HepG2 (cell line): ENCODE results near the gene EARS2. TPM values are rescaled to one million over a fixed set of nuclear protein-coding genes. Genes with fewer than 3 reads are reported as not detected.

Experiments used
- ARID2 ChIP-seq: sonication (generic); formaldehyde crosslinking; IDR thresholded peaks from 2 replicates; pipeline ENCODE4 v1.8.1; 2022; ENCODE audit warnings: mild to moderate bottlenecking, missing genetic modification reagents, borderline replicate concordance
- CHCHD3 ChIP-seq: sonication (generic); formaldehyde crosslinking; IDR thresholded peaks from 2 replicates; pipeline ENCODE4 v1.8.0; 2022; ENCODE audit warnings: mild to moderate bottlenecking, missing genetic modification reagents, moderate library complexity
- JDP2 ChIP-seq: sonication (generic); formaldehyde crosslinking; IDR thresholded peaks from 2 replicates; pipeline ENCODE4 v1.8.1; 2022; ENCODE audit warnings: missing genetic modification reagents, borderline replicate concordance
- KDM5A ChIP-seq: fragments of 200-600 bp; sonication (generic); IDR thresholded peaks from 2 replicates; pipeline ENCODE4 v1.7.0; 2018; ENCODE audit warnings: antibody characterized with exemption, mild to moderate bottlenecking, low read length, borderline replicate concordance
- KLF13 ChIP-seq: sonication (generic); formaldehyde crosslinking; IDR thresholded peaks from 2 replicates; pipeline ENCODE4 v1.4.0; 2020; ENCODE audit warnings: mild to moderate bottlenecking, missing genetic modification reagents
- KMT2B ChIP-seq: IDR thresholded peaks from 2 replicates; pipeline ENCODE4 v1.6.1; 2016; ENCODE audit warnings: missing genetic modification reagents, missing compliant biosample characterization
- MAF1 ChIP-seq: sonication (generic); formaldehyde crosslinking; IDR thresholded peaks from 2 replicates; pipeline ENCODE4 v1.5.0; 2020; ENCODE audit warnings: missing genetic modification reagents, borderline replicate concordance
- NKX3-1 ChIP-seq: sonication (generic); formaldehyde crosslinking; IDR thresholded peaks from 2 replicates; pipeline ENCODE4 v1.5.0; 2020; ENCODE audit warnings: missing genetic modification reagents
- PLRG1 ChIP-seq: fragments of 450-650 bp; conservative IDR thresholded peaks from 2 replicates; pipeline ENCODE4 v1.6.1; 2016
- STAG1 ChIP-seq: sonication (generic); formaldehyde crosslinking; IDR thresholded peaks from 2 replicates; pipeline ENCODE4 v1.4.0; 2020; ENCODE audit warnings: missing genetic modification reagents
- STAT5B ChIP-seq: sonication (generic); formaldehyde crosslinking; IDR thresholded peaks from 2 replicates; pipeline ENCODE4 v1.4.0; 2020; ENCODE audit warnings: missing genetic modification reagents
- SYNCRIP ChIP-seq: fragments of 200-400 bp; formaldehyde crosslinking; IDR thresholded peaks from 2 replicates; pipeline ENCODE4 v1.6.1; 2018; ENCODE audit warnings: mild to moderate bottlenecking, low read depth, low read length; ENCODE audit not compliant: insufficient read depth
- TCF7 ChIP-seq: sonication (generic); IDR thresholded peaks from 2 replicates; pipeline ENCODE4 v1.6.1; 2016; ENCODE audit warnings: antibody characterized with exemption, low read depth
- ZMYM2 ChIP-seq: sonication (generic); formaldehyde crosslinking; IDR thresholded peaks from 2 replicates; pipeline ENCODE4 v1.8.0; 2022; ENCODE audit warnings: mild to moderate bottlenecking, missing genetic modification reagents
- ZNF234 ChIP-seq: sonication (generic); formaldehyde crosslinking; conservative IDR thresholded peaks from 2 replicates; pipeline ENCODE4 v1.5.1; 2020; ENCODE audit warnings: mild to moderate bottlenecking, missing genetic modification reagents
- ZNF292 ChIP-seq: sonication (generic); formaldehyde crosslinking; IDR thresholded peaks from 2 replicates; pipeline ENCODE4 v1.8.1; 2022; ENCODE audit warnings: mild to moderate bottlenecking, low read depth, missing genetic modification reagents, borderline replicate concordance
- ZNF296 ChIP-seq: sonication (generic); formaldehyde crosslinking; conservative IDR thresholded peaks from 2 replicates; pipeline ENCODE4 v1.5.0; 2020; ENCODE audit warnings: mild to moderate bottlenecking, missing genetic modification reagents
- ZNF331 ChIP-seq: sonication (generic); formaldehyde crosslinking; IDR thresholded peaks from 2 replicates; pipeline ENCODE4 v1.4.0; 2020; ENCODE audit warnings: missing genetic modification reagents
- ZNF556 ChIP-seq: sonication (generic); formaldehyde crosslinking; IDR thresholded peaks from 2 replicates; pipeline ENCODE4 v1.4.0; 2020; ENCODE audit warnings: mild to moderate bottlenecking, missing genetic modification reagents, borderline replicate concordance
- ZNF607 ChIP-seq: sonication (generic); formaldehyde crosslinking; IDR thresholded peaks from 2 replicates; pipeline ENCODE4 v1.5.1; 2020; ENCODE audit warnings: missing genetic modification reagents, mild to moderate bottlenecking, borderline replicate concordance
- ZNF777 ChIP-seq: sonication (generic); formaldehyde crosslinking; IDR thresholded peaks from 2 replicates; pipeline ENCODE4 v1.4.0; 2020; ENCODE audit warnings: missing genetic modification reagents
- polyA plus RNA-seq, 8 experiments: library from polyadenylated mRNA; depleted of rRNA in 3 of 8; stranded (reverse) in 7 of 8; unstranded in 1 of 8; fragments of >200 nt; fragmentation: Illumina TruSeq in 4 of 8; extraction: Trizol in 4 of 8; gene quantifications; 2 replicates each; pipeline versions ENCODE4 v1.2.1 to v1.2.3, GENCODE V29; 2011 to 2016; ENCODE audit warnings: low read depth in 4 of 8, missing spikeins in 1 of 8, mixed read lengths in 1 of 8; ENCODE audit not compliant: insufficient read depth in 1 of 8
- total RNA-seq, 5 experiments: library from RNA; depleted of rRNA; stranded (reverse); fragments of >200 nt; fragmentation: Illumina TruSeq; extraction: Trizol; gene quantifications; 2 replicates each; pipeline ENCODE4 v1.2.3, GENCODE V29; 2016; ENCODE audit warnings: low read depth in 1 of 5
- TF ChIP-seq, protein P1 (sequence below): sonication (generic); formaldehyde crosslinking; IDR thresholded peaks from 2 replicates; pipeline ENCODE4 v1.5.0; 2020; ENCODE audit warnings: mild to moderate bottlenecking, missing genetic modification reagents, borderline replicate concordance
- TF ChIP-seq, protein P2 (sequence below): sonication (generic); formaldehyde crosslinking; IDR thresholded peaks from 2 replicates; pipeline ENCODE4 v1.4.0; 2020; ENCODE audit warnings: missing genetic modification reagents, borderline replicate concordance
- TF ChIP-seq, protein P3 (sequence below): sonication (generic); formaldehyde crosslinking; IDR thresholded peaks from 2 replicates; pipeline ENCODE4 v1.4.0; 2020; ENCODE audit warnings: mild to moderate bottlenecking, missing genetic modification reagents

The EARS2 gene
- total and polyA plus RNA-seq, 2 of the 13 experiments (the other 11 are each of a cell fraction or from before 2014, with no cell fraction given) = 49.4 to 80.4 TPM

DNA sequence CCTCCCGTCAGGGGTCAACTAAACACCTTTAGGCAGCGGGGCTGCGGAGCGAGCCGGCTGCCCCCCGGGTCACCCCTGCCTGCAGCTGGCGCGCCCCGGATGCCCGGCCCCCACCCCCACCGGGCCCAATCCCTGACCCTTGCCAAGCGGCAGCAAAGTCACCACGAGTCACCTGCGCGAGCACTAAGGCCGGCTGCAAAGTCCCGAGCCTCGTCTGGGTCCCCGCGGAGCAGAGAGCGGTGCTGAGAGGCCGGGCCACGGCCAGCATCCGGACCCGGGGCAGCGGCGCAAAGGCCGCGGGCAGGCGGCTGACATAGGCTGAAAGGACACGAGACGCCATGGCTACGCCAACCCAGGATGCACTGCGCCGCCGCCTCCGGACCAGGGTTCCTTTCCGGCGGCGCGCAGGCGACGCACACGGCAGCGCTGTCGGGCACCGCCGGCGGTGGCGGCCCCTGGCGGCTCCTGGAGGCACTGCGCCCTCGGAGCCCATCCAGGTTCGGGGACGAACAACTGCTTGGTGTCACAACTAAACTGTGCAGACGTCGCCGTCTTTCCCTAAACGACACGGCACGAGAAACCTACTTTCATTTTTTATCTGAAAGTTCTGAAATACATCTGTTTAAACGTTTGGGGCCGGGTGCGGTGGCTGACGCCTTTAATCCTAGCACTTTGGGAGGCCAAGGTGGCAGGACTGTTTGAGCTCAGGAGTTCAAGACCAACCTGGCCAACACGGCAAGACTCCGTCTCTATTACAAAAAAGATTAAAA is 39.0 kb upstream of the EARS2 start, which contains the start of gene NDUFAB1 (continued):
- TF ChIP-seq, protein P1, sequence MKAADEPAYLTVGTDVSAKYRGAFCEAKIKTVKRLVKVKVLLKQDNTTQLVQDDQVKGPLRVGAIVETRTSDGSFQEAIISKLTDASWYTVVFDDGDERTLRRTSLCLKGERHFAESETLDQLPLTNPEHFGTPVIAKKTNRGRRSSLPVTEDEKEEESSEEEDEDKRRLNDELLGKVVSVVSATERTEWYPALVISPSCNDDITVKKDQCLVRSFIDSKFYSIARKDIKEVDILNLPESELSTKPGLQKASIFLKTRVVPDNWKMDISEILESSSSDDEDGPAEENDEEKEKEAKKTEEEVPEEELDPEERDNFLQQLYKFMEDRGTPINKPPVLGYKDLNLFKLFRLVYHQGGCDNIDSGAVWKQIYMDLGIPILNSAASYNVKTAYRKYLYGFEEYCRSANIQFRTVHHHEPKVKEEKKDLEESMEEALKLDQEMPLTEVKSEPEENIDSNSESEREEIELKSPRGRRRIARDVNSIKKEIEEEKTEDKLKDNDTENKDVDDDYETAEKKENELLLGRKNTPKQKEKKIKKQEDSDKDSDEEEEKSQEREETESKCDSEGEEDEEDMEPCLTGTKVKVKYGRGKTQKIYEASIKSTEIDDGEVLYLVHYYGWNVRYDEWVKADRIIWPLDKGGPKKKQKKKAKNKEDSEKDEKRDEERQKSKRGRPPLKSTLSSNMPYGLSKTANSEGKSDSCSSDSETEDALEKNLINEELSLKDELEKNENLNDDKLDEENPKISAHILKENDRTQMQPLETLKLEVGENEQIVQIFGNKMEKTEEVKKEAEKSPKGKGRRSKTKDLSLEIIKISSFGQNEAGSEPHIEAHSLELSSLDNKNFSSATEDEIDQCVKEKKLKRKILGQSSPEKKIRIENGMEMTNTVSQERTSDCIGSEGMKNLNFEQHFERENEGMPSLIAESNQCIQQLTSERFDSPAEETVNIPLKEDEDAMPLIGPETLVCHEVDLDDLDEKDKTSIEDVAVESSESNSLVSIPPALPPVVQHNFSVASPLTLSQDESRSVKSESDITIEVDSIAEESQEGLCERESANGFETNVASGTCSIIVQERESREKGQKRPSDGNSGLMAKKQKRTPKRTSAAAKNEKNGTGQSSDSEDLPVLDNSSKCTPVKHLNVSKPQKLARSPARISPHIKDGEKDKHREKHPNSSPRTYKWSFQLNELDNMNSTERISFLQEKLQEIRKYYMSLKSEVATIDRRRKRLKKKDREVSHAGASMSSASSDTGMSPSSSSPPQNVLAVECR = peak; percentile 98
- TF ChIP-seq STAG1 (peak; percentile 65), MAF1 (peak; percentile 84), KDM5A (peak; percentile 94), ARID2 (CRISPR knock-in tag) (peak; percentile 79; the same call in 1 of the 2 replicates), SYNCRIP (no peak), ZNF607 (peak; percentile 89; the same call in 1 of the 2 replicates), CHCHD3 (CRISPR knock-in tag) (peak; percentile 96), TCF7 (no peak), ZNF777 (CRISPR knock-in tag) (no peak; the same call in none of the 2 replicates), NKX3-1 (CRISPR knock-in tag) (peak; percentile 98; the same call in 1 of the 2 replicates), ZNF556 (CRISPR knock-in tag) (peak; percentile 94), ZNF234 (CRISPR knock-in tag) (no peak), KMT2B (peak; percentile 90), ZNF331 (peak; percentile 93), ZNF292 (CRISPR knock-in tag) (no peak), KLF13 (CRISPR knock-in tag) (0 out of 2 replicates have a peak, but pooled peaks have one; percentile 87), ZMYM2 (CRISPR knock-in tag) (peak; percentile 97), JDP2 (CRISPR knock-in tag) (no peak), STAT5B (CRISPR knock-in tag) (peak; percentile 94; the same call in 1 of the 2 replicates), PLRG1 (no peak), ZNF296 (CRISPR knock-in tag) (no peak)
- TF ChIP-seq, protein P2, sequence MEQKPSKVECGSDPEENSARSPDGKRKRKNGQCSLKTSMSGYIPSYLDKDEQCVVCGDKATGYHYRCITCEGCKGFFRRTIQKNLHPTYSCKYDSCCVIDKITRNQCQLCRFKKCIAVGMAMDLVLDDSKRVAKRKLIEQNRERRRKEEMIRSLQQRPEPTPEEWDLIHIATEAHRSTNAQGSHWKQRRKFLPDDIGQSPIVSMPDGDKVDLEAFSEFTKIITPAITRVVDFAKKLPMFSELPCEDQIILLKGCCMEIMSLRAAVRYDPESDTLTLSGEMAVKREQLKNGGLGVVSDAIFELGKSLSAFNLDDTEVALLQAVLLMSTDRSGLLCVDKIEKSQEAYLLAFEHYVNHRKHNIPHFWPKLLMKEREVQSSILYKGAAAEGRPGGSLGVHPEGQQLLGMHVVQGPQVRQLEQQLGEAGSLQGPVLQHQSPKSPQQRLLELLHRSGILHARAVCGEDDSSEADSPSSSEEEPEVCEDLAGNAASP (CRISPR knock-in tag) = peak; percentile 76
- TF ChIP-seq, protein P3, sequence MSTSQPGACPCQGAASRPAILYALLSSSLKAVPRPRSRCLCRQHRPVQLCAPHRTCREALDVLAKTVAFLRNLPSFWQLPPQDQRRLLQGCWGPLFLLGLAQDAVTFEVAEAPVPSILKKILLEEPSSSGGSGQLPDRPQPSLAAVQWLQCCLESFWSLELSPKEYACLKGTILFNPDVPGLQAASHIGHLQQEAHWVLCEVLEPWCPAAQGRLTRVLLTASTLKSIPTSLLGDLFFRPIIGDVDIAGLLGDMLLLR (CRISPR knock-in tag) = no peak; the same call in 1 of the 2 replicates
